Vagina (tissue), 2 donors: ENCODE data around the gene ANO9.

Source experiments
- CTCF ChIP-seq, 3 experiments: fragments of 450-650 bp in 2 of 3; fragments of 200-600 bp in 1 of 3; sonication (generic) in 1 of 3; IDR thresholded peaks; one replicate each; pipeline ENCODE4 v1.5.1; 2017 to 2019; ENCODE audit warnings: antibody characterized with exemption in 3 of 3, mild to moderate bottlenecking in 2 of 3, moderate library complexity in 2 of 3
- POLR2A ChIP-seq, 2 donors: fragments of 450-650 bp; IDR thresholded peaks; one replicate each; pipeline ENCODE4 v1.6.1; 2017; ENCODE audit warnings: antibody characterized with exemption in 2 of 2, mild to moderate bottlenecking in 2 of 2, moderate library complexity in 2 of 2
- POLR2AphosphoS5 ChIP-seq, 2 donors: sonication (generic); formaldehyde crosslinking; IDR thresholded peaks; one replicate each; pipeline ENCODE4 v1.9.0; 2017; ENCODE audit warnings: antibody characterized with exemption in 2 of 2, mild to moderate bottlenecking in 2 of 2, low read depth in 1 of 2; ENCODE audit not compliant: insufficient read depth in 1 of 2

- TF ChIP-seq CTCF (IDR thresholded peaks at IDR 0.05): no peak
- TF ChIP-seq POLR2AphosphoS5 (IDR thresholded peaks at IDR 0.05; ENCODE audit: insufficient read depth in 1 of 2, low read depth in 1 of 2): no peak
- no peak for TF ChIP-seq POLR2A (IDR thresholded peaks at IDR 0.05)
These were observed 13.2 kb upstream of the ANO9 start for GRCh38 chr11:454801-455565.
